Frontal cortex (tissue), 4 donors: Measurements from ENCODE around the gene FAM120C. TPM values are rescaled to one million over a fixed set of nuclear protein-coding genes. Genes with fewer than 3 reads are reported as not detected.

ENCODE experiments used
- DNase-seq, 2 donors: peaks; one replicate each; pipeline ENCODE4 v3.0.0; 2012; ENCODE audit warnings: low spot score in 2 of 2
- FAIRE-seq: peaks from 2 replicates; lab custom pipeline; 2012; peaks lifted over from hg19 to GRCh38; lab: Jason Lieb, UNC
- total RNA-seq: library from RNA; depleted of rRNA; stranded (reverse); fragments of >200 nt; gene quantifications from one replicate; pipeline ENCODE4 v1.2.3, GENCODE V29; 2014
- donor health status: control.
- donor health status: control.
- donor health status: control.

Gene FAM120C, protein sequence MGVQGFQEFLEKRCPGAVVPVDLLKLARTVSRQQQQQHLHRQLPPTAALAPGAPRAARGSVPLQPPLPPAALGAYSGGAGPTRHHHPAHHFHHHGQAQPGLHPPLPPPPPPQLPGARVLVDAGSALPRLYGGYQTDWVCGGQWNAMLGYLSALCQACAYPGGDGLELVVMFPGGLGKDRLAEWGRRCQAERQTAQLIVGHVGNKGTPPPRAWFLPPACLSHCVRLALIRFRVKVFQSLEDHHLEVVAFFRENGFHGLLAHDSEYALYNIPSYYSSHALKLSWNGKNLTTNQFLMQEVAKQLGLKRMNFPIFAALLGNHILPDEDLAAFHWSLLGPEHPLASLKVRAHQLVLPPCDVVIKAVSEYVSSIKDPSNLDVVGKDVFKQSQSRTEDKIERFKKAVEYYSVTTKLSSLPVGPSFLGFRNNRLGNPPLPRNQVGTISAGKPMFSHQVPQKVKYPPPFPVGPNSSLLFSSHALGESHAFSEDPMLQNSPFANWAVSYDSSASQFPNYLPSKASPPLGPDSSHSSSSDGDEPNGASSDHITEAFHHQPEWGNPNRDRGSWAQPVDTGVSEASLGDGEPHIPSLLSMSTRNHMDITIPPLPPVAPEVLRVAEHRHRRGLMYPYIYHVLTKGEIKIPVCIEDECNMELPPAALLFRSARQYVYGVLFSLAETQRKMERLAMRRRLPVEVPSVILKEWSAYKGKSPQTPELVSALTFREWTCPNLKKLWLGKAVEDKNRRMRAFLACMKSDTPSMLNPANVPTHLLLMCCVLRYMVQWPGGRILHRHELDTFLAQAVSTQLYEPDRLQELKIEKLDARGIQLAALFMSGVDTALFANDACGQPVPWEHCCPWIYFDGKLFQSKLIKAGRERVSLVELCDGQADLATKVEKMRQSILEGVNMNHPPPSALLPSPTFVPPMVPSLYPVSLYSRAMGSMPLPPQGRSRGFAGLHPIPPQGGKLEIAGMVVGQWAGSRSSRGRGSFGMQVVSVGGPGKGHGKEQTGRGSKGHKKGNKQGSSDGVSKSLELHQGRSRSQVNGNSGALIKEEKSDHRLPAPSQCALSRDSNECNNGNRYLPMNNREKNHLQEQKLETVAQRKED
- total RNA-seq, result 5.7 TPM

GRCh38 chrX:54182864-54183613, at the start of gene FAM120C:
FAM120C (minus strand) TSS chrX:54183254; CDS start chrX:54183198, 56 bp downstream.
- DNase-seq, result peak; percentile 81 to 84
- no peak for FAIRE-seq

DNA sequence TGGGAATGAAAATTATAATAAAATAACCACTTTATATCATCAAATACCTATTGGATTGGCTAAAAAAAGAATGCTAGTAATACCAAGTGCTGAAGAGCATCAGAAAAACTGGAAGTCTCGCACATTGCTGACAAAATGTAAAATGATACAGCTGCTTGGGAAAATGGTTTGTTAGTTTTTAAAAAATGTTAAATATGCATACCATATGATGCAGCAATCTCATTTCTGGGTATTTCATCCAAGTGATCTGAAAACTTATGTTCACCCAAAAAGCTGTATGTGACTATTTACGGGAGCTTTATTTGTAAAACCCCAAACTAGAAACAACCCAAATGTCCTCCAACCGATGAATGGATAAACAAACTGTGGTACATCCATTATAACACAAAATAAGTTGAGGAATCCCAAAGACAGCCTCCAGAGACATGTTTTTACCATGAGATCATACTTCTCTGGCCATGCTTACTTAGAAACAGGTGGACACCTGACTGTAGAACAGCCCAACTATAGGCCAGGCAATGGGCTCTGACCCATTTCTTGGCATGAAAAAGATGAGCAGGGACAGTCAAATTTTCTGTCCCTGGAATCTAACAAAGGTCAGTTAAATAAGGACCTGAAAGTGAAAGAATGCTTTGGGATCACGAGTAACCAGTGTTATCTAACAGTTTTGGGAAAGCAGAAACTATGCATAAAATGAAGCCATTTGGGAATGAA, 47.5 kb upstream of the FAM120C start:
- FAIRE-seq (no peak), DNase-seq (no peak)

DNA sequence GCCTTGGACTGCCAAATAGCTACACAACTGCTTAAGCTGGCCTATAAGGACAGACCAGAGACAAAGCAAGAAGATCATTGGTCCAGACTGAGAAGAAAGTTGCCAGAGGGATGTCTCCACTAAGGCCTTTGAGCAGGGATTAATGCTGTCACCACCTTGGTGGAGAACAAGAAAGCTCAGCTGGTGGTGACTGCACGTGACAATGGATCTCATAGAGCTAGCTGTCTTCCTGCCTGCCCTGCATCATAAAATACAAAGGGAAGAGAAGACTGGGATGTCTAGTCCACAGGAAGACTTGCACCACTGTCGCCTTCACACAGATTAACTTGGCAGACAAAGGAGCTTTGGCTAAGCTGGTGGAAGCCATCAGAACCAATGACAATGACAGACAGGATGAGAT, 40.5 kb upstream of the FAM120C start:
- DNase-seq, result no peak
- no peak for FAIRE-seq

- no peak for DNase-seq
- FAIRE-seq, result no peak
Measured at GRCh38 chrX:54213603-54214002, 30.5 kb upstream of the FAM120C start.

- FAIRE-seq, result no peak
Measured at GRCh38 chrX:54208531-54208930, 25.5 kb upstream of the FAM120C start.

GRCh38 chrX:54198262-54198661, 15.2 kb upstream of the FAM120C start:
- DNase-seq (no peak), FAIRE-seq (no peak)

More at GRCh38 chrX:54208531-54208930, 25.5 kb upstream of the FAM120C start:
- no peak for DNase-seq

DNA sequence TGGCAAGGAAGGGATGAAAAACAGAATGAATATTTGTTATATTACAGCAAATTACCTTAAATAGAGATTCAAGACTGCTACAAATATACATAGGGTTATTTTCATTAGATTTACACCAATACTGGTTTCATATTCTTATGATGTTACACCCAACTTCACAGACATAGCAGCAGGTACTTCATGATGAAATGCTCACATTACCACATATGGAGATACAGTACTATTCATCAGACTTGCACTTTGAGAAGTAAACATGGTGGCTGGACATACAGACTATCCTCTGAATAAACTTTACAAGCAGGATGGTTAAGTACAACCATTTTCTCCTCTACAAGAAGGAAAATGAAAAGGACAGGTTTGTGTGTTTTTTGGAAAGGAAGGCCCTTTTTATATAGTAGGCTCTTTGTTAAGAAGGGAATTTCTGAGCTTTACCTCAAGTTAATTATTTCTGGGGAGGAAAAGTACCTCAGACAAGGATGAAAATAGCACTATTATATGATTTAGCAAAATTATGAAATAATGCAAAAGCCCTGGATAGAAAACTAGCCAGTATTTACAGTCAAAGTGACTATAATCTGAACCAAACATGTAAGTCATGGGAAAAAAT, 12.0 kb upstream of the FAM120C start:
- no peak for FAIRE-seq

DNA sequence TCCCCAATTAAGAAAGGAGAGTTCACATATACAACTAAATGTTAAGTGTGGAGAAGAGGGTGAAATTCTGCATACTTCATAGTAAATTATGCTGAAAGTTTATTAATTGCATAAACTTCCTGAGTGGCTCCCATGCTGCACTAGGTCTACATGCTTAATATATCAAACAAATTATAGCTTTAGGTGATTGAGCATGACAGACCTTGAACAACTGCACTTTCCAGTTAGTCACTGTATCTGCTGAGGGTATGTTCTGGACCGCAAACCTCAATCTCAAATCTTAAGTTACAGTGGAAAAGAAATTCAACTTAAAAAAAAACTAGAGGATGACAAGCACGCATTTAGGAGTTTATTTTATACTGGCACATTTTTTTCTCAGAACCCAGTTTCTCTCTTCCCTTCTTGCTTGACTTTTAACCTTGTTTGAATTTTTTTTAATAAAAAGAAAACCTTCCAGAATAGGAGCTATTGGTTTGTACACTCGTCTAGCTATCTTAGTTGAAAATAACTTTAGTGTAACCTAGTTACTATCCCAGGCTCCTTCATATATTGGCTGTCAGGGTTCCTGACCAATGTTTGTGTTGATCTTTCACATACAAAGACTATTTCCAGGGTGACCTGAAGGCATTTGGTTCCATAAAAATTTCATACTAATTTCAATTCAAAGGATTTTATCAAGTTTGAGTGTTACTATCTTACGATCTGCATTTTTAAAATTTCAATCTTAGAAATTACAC, 10.2 kb upstream of the FAM120C start:
- FAIRE-seq (no peak), DNase-seq (no peak)

More for the DNA sequence above, 12.0 kb upstream of the FAM120C start:
- DNase-seq, result no peak

DNA sequence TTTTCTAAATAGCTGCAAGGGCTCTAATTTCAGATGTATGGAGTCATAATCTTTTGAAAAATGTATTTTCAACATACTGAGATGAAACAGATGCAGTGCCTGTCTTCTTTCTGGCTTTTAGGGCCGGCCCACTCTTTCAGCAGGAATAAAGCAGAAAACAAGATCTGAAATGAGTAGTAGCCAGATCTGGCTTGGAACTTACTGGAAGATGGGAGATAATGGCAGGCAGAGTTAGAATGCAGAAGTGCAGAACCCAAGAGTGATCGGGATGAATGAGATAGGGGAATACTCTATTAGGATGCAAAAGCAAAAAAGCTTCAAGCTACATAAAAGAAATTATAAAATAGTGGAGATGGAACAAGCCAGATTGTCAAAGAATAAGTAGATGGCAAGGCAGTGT, 1.4 kb upstream of the FAM120C start:
- FAIRE-seq (no peak), DNase-seq (no peak)

DNA sequence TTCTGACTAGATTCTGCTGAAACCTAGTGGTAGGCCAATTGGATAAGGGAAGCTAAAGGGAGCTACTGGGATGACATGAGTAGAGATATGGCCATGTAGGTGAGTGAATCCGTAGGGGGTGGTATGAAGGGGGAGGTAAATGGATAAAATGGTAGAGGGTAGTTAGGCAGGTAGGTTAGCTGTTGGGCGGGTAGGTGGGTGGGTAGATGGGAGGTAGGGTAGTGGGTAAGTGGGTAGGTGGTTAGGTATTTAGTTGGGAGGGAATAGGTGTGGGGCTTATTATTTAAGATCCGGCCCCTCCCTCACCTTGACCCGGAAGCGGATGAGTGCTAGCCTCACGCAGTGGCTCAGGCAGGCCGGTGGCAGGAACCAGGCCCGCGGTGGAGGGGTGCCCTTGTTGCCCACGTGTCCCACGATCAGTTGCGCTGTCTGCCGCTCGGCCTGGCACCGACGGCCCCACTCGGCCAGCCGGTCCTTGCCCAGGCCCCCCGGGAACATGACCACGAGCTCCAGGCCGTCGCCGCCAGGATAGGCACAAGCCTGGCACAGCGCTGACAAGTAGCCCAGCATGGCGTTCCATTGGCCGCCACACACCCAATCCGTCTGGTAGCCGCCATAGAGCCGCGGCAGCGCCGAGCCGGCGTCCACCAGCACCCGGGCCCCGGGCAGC, 725 bp downstream of the FAM120C start:
- FAIRE-seq, result no peak
- DNase-seq, result peak; percentile 44 to 62

- FAIRE-seq (no peak), DNase-seq (no peak)
Measured at GRCh38 chrX:54181202-54181953, 1.7 kb downstream of the FAM120C start.

DNA sequence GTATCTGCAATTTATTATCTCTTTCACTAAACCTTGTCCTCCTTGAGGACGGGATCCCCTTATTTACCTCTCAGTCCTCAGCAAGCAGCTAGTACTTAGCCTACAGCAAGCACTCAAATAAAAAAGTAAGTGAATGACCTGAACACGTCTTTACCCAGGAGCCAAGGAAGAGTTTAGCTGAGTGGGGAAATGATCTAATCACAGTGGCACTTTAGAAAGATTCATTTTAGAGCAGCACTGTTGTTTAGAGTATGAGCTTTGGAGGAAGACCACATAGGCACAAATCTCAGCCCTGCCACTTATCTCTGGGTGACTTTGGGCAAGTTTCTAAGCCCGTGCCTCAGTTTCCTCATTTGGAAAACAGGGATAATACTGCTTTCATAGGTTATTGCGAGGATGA, 2.7 kb downstream of the FAM120C start:
- DNase-seq (no peak), FAIRE-seq (no peak)

- DNase-seq (no peak), FAIRE-seq (no peak)
Measured at GRCh38 chrX:54178100-54178940, 4.7 kb downstream of the FAM120C start.

DNA sequence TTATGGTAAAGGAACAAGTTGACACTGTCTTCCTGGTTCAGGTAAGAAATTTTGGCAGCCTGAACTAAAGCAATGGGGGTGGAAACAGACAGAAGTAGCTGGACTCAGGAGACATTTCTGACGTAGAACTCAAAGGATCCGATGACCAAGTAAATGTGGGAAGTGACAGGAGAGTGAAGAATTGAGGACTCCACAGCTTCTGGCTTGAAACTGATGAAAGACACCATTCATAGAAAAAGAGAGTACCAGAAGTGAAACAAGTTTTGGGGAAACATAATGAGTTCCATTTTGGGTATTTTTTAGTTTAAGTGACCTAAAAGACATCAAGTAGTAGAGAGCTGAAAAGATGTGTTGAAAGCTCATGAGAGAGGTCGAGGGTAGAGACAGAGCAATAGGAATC, 5.7 kb downstream of the FAM120C start:
- DNase-seq (no peak), FAIRE-seq (no peak)

- FAIRE-seq, result no peak
- DNase-seq, result no peak
Measured at GRCh38 chrX:54173791-54174190, 9.3 kb downstream of the FAM120C start.

GRCh38 chrX:54172455-54172854, 10.6 kb downstream of the FAM120C start:
- no peak for FAIRE-seq
- no peak for DNase-seq
